HG03520 (cell line): ENCODE measurements around the gene ZNF174.

Experiments used
- ATAC-seq: cut with Tn5 transposase; IDR thresholded peaks from one replicate; pipeline ENCODE4 v1.9.1; 2021; ENCODE audit warnings: mild to moderate bottlenecking, moderate library complexity; ENCODE audit not compliant: unreplicated experiment

The ZNF174 gene

DNA sequence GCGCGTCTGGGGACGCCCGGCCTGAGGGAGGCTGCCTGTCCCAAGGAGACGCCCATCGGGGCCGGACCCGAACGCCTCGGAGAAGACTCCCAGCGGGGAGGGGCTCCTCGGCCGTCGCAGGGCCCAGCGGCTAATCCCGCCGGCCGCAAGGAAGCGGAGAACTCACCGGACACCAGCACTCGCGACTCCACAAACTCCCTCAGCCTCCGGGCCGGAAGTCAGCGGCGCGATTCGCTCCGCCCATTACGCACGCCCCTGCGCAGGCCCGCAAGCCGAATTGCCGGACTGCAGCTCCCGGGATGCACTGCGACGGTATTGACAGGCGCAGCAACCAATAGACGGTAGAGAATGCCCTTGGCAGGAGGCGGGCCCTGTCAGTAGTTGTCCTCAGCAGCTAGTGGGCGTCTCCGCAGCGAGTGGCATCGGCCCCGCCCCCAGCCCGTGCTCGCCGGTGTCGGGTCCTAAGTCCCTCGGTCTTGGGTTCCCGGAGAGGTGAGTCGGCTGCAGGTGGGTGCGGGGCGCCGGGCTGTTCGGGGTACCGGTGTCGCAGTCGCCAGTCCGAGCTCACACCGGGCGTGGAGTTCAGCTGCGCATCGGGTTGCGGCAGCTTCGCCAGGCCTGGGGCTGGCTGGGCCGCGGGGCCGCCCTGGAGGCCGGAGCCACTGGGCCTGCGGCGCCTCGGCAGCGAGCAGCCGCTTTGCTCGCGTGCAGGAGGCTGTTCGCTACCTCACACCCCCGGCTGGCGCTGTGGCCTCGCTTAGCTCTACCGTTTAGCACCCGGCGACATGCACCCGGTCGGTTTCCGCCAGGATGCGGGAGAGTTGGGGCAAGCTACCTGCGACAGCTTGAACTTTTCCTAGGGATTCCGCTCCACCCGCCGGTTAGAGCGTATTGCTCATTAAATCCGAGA, at the start of gene ZNF174, which contains the start of gene ZSCAN32:
Gene ZNF174, plus strand, starts transcription at position 437 of the 910 bp plus-strand sequence. CDS start 790 bp downstream, outside the sequence.
Gene ZSCAN32, minus strand, starts transcription at position 226 of the 910 bp plus-strand sequence. CDS start 3,447 bp downstream, outside the sequence.
- ATAC-seq: peak; percentile 95

DNA sequence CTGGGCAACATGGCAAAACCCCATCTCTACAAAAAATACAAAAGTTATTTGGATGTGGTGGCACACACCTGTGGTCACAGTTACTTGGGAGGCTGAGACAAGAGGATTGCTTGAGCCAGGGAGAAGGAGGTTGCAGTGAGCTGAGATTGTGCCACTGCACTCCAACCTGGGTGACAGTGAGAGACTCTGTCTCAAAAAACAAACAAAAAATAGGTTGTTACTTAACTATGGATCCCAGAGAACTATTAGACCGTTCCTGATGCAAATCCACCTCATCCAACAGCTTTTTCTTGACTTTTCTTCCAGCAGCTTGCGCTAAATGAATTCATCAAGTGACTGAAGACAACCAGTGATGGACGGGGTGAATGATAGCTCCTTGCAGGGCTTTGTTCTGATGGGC, 45.4 kb upstream of the ZNF174 start, which contains the start of gene OR2C1:
Gene OR2C1, plus strand, starts transcription at position 301 of the 400 bp plus-strand sequence. Its CDS starts 52 bp downstream, at position 353.
- no peak for ATAC-seq

DNA sequence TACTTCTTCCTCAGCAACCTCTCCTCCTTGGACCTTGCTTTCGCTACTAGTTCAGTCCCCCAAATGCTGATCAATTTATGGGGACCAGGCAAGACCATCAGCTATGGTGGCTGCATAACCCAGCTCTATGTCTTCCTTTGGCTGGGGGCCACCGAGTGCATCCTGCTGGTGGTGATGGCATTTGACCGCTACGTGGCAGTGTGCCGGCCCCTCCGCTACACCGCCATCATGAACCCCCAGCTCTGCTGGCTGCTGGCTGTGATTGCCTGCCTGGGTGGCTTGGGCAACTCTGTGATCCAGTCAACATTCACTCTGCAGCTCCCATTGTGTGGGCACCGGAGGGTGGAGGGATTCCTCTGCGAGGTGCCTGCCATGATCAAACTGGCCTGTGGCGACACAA, 44.9 kb upstream of the ZNF174 start:
- ATAC-seq: no peak

DNA sequence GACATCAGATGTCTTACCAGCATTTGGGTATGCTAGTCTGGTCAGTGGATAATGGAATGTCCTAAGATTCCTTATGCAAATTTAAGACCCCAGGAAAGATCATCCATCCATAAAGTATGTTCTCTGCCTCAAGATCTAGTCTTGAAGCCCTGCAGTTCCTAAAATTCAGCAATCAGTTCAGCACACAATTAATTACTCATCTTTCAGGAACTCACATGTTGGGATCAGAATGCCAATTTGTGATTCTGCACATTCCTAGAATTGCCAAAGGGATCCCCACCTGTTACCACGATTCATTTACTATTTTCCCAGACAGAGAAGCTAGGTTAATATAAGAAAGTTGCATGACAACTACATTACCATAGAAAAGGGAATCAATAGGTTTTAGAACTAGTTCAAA, 42.1 kb upstream of the ZNF174 start:
- ATAC-seq: no peak

DNA sequence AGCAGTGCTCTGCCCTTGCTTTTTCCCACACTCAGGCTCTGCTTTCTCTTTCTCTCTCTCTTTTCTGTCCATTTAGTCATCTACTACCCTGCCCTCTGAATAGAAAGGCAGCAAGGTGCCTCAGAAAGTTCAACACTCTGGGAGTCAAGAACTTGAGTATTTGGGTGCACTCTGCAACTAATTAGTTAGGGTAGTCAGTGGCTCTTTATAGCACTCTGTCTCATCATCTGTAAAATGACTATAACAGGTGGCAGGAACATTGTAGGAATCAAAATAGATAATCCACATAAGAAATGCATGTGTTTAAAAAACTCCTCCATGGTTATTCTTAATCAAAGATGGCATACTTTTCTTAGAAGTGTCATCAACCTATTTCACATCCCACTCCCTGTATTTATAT, 38.1 kb upstream of the ZNF174 start:
- no peak for ATAC-seq

DNA sequence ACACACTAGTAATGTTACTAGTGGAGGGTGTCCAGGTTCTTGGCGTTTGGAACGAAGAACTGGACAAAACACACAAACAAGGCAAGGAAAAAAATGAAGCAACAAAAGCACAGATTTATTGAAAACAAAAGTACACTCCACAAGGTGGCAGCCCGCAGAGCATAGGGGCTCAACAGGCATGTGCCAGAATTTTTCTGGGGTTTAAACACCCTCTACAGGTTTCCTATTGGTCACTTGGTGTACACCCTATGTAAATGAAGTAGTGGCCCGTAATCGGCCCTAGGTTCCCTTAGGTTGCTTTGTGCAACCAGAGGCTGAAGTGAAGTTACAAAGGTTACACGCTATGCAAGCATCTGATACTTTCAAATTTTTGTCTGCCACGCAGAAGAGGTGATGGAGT, 37.2 kb upstream of the ZNF174 start:
- ATAC-seq: no peak

DNA sequence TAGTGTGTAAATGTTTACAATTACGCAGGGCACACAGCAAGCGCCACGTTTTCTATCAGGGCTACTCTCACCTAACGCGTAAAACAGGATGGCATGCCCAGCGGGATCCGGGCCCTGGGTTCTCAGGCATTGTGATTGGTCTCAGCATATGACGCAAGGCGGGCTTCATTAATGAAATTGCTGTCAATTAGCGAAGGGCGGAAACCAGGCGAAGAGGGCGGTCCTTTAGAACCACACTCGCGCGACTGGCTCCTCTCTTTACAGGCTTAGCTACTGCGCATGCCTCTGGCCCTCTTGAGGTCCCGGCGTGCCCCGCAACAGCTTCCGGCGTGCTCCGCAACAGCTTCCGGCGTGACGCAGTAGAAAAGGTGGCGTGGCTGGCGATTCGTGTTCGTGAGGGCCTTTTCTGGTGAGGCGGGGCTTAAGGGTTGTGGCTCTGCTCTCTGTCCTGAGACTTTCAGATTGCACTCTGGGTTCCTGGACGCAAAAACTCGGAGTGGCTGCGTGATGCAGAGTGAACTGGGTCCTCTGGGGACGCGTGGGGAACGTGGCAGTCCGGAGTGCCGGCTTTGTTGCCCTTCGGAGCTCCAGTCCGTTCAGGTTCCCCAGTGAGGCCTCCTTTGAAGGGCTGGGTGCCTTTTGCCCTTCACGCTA, 36.1 kb upstream of the ZNF174 start:
- ATAC-seq: no peak

DNA sequence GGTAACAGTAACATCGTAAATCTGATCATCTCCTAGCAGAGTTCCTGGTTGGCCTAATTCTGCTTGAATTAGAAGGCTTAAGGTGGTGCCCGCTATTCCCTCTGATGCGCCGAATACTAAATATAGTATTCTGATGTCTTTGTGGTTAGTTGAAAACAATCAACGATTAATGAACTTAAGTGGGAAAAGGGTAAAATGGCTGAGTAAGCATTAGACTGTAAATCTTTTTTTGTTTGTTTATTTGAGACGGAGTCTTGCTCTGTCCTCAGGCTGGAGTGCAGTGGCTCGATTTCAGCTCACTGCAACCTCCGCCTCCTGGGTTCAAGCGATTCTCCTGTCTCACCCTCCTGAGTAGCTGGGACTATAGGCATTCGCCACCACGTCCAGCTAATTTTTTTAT, 31.9 kb upstream of the ZNF174 start:
- no peak for ATAC-seq

DNA sequence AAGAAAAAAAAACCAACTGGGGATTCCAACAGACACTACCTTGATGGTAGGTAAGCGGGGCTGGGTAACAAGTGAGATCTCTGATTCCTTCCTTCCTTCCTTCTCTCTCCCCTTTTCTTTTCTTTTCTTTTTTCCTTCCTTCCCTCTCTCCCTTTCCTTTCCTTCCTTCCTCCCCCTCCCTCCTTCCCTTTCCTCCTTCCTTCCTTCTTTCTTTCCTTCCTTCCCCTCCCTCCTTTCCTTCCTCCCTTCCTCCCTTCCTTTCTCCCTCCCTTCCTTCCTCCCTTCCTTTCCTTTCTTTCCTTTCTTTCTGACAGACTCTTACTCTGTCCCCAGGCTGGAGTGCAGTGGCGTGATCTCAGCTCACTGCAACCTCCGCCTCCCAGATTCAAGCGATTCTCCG, 25.3 kb upstream of the ZNF174 start:
- ATAC-seq: no peak

DNA sequence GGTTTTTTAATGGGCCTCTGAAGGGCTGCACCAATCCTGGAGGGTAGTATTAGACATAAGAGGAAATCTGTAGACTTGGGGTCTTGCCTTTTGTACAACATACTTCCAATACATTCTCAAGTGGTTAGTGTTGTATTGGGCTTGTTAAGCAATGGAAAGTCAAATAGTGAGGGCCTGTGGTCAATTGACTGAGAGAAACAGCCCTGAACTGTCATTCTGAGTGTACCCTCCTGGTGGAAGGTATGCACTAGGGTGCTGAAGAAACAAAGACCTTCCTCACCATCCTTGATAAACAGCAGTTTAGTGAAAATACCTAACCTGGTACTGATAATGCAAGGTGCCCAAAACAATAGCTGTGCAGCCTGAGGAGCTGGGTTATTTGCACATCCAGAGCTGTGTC, 23.1 kb upstream of the ZNF174 start:
- ATAC-seq: no peak

DNA sequence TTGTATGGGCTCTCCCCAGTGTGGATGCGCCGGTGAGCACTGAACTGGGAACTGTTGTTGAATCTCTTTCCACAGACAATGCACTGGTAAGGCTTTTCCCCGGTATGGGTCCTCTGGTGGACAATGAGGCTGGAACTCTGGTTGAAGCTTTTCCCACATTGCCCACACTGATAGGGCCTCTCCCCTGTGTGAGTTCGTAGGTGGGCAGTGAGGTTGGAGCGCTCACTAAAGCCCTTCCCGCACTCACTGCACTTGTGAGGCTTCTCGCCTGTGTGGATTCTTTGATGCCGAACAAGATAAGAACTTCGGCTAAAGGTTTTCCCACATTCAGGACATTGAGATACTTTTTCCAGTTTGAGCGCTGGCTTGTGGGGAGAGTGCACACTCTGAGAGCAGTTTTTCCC, 18.0 kb upstream of the ZNF174 start:
- no peak for ATAC-seq

DNA sequence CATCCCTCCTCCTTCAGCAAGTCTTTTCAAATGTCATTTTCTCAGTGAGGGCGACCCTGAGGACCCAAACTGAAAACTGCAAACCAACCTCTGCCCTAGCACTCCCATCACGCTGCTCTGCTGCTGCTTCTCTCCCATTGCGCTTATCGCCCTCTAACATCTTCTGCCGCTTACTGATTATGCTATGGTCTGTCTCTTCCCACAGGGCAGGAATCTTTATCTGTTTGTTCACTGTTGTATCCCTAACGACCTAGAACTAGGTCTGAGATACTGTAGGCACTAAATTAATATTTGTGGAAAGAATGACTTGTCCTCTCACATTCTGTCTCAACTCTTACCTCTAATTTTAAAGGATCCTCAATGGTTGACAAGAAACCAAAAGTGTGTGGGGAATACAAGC, 12.7 kb upstream of the ZNF174 start:
- ATAC-seq: no peak

DNA sequence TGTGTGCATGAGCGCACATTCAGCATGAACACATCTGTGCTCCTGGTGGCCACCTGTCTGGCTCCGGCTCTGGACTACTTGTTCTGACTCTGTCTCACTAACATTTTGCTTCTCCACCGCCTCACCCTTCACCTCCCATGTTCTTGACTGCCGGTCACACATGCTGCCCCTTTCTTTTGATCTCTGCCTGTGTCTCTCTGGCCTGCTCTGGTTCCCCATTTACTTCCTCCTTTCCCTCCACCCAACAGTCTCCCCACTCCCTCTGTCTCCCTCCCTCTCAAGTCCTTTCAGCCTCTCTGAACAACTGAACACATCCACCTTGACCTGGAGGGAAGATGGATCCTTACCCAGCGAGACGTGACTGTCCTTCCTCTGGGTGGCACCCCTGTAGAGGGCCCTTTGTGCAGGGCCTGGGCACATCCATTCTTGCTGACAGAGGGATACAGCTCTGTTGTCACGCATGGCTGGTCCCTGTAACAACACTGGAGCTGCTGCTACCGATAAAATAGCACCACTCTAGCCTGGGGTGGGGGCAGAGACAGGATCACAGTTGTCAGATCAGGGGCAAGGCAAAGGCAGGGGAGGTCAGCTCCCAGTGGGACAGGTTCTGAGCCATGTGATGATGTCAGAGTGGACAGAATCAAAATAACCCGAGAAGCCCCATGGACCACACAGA, 11.2 kb upstream of the ZNF174 start:
- ATAC-seq: no peak

DNA sequence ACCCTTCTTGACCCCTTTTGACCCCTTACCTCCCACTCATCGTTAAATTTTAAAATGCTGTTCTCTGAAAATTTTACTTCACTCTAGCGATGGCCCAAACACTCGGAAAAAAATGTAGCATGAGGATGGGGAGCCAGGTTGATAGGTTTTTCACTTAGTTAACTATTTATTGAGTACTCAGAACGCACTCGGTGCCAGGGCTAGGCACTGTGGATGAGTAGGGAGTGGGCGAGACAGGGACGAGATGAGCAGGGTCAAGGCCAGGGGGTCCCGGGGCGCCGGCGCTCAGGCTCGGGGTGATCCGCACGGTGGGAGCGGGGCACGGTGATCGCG, 603 bp upstream of the ZNF174 start:
- ATAC-seq: peak; percentile 27

DNA sequence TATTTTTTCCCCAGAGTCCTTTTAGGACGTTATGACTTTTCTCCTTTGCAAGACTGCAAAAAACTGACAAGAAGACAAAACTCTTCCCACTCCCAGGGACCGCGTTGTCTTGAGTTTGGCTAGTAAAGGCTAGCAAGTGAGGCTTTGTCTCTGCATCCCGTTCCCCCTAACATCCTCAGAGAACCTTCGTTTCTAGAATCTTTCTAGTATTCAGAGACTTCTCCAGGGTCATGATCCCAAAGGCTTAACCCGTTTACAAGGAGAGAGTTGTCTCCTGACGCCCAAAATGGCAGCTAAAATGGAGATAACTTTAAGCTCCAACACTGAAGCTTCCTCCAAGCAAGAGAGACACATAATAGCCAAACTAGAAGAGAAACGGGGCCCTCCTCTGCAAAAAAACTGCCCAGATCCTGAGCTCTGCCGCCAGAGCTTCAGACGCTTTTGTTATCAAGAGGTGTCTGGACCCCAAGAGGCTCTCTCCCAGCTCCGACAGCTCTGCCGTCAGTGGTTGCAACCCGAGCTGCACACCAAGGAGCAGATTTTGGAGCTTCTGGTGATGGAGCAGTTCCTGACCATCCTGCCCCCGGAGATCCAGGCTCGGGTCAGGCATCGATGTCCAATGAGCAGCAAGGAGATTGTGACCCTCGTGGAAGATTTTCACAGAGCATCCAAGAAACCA, 843 bp downstream of the ZNF174 start:
- ATAC-seq: no peak

DNA sequence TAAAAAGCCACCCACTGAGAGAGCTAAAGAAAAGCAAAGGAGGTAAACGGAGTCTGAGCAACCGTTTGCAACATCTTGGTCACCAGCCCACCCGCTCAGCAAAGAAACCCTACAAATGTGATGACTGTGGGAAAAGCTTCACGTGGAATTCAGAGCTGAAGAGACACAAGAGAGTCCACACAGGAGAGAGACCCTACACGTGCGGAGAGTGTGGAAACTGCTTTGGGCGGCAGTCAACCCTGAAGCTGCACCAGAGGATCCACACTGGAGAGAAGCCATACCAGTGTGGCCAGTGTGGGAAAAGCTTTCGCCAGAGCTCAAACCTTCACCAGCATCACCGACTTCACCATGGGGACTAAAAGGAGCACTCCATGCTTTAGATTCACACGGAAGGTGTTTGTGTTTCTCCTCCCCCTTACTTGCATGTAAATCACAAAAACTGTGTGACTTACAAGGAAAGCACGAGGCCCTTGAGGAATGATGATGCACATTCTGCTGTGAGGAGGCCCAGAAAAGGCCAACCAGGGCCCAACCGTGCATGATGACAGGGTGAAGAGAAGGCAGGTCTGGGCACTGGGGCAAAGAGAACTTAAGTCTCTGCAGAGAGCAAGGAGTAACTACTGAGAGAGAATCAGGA, 7.7 kb downstream of the ZNF174 start:
- ATAC-seq: no peak

DNA sequence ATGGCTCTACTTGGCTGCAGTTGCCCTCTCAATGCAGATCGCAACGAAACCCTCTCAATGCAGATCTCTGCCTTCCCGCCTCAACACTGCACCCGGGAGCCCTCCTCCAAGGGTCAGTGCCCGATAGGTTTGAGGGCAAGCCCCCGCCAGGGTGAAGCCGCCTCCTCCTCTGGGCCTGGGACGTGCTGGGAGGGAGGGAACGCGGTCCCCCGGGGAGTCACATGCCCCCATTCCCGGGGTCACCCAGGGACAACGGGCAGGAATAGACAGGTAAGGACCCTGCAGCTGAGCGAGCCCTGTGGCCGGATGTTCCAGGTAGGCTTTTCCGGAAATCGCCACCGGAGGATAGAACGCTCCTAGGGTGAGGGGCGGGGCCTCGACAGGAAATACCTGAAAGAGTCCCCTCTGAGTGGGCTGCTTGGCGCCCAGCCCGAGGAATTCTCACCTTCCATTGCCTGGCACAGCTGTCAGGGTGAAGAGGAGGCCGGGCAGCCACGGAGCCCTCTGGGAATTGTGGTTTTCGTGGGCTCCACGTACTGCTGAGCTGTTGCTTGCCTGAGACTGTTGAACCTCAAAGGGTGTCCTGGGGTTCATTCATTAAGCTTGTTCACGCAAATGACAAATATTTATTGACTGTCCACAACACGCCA, 12.8 kb downstream of the ZNF174 start:
- no peak for ATAC-seq

DNA sequence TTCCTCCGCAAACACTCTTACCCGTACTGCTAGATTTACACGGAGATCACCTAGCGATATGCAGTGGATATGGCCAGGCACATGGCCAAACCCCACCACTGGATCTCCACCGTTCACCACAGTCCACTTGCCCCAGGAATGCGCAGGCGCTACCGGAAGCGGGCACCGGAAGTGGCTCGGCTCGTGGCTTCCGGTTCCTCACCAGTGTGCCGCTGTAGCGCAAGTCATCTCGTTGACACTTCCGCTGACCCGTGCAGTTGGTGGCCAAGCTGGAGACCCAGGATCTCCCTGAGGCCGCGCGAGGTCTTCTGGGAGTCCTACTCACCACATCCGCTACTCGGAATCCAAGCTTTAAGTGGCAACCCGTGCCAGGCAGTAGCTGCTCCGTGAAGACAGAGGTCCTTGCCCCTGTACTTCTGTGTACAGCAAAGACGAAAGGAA, 30.8 kb downstream of the ZNF174 start:
- ATAC-seq: no peak

DNA sequence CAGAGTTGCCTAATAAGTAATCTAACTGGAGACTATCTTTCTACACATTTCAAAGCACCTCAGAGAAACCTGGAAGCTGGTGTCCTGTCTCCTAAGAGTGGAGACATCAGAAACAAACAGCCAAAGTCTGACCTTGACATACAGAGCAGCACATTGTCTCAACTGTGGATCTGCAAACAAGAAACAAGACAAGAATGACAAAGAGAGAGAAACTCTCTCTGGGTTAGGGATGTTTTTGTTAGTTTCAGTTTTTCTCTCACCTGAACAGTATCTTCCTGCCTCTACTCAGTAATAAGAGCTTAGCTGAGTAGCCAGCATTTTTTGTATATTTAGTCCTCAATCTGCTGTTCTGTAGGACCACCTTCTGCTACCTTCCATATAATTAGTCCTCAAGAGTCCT, 33.4 kb downstream of the ZNF174 start:
- no peak for ATAC-seq

DNA sequence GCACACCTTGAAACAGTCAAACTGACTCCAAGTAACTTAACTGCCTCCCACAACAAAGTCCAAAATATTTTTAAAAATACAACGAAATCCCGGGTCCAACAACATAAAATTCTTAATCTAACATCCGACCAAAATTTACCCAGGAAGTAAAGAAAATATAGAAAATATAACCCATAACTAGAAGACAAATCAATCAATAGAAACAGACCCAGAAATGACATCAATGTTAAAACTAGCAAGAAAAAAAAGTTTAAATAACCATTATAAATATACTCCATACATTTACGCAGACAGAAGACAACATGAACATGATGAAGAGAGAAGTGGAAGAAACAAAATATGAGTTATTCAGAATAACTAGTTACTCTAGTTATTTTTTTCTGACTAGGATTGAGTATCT, 38.6 kb downstream of the ZNF174 start:
- ATAC-seq: no peak
